Pancreas (tissue), 10 donors: ENCODE data around the gene MRPS18B. TPM values are rescaled to one million over a fixed set of nuclear protein-coding genes. Genes with fewer than 3 reads are reported as not detected.

Experiments used
- ATAC-seq, 4 donors: fragments of 200-7000 bp; cut with Tn5 transposase; one replicate each; pipeline versions ENCODE4 v1.8.0 to v1.9.1; 2020; ENCODE audit warnings: mild to moderate bottlenecking in 4 of 4, moderate library complexity in 4 of 4
- DNase-seq, 6 donors: peaks; one replicate each; pipeline ENCODE4 v3.0.0-alpha.2; 2020
- FAIRE-seq: peaks from 2 replicates; lab custom pipeline; 2012; peaks lifted over from hg19 to GRCh38; lab: Jason Lieb, UNC
- H3K27ac ChIP-seq, 4 donors: fragments of 200-600 bp; sonication (generic); 1 replicate in 3 of 4; 2 replicates in 1 of 4; pipeline versions ENCODE4 v1.5.0 to v1.8.0; 2020
- H3K27me3 ChIP-seq, 4 donors: fragments of 200-600 bp; one replicate each; pipeline ENCODE4 v1.8.0; 2021
- H3K36me3 ChIP-seq, 3 donors: fragments of 200-600 bp; sonication (generic) in 1 of 3; one replicate each; pipeline versions ENCODE4 v1.5.0 to v1.8.0; 2020 to 2021
- H3K4me1 ChIP-seq, 3 donors: fragments of 200-600 bp; one replicate each; pipeline ENCODE4 v1.8.0; 2021
- H3K4me3 ChIP-seq, 4 donors: fragments of 200-600 bp; sonication (generic) in 2 of 4; one replicate each; pipeline versions ENCODE4 v1.5.0 to v1.8.0; 2020 to 2021
- H3K9me3 ChIP-seq, 4 donors: fragments of 200-600 bp; one replicate each; pipeline ENCODE4 v1.8.0; 2021
- CTCF ChIP-seq, 4 donors: fragments of 200-600 bp; sonication (generic) in 3 of 4; IDR thresholded peaks; one replicate each; pipeline versions ENCODE4 v1.5.0 to v1.8.0; 2021; ENCODE audit warnings: antibody characterized with exemption in 4 of 4
- WGBS, 2 donors: extraction: QIAGEN DNeasy Blood & Tissue Kit; methylation state at CpG; one replicate each; pipeline ENCODE4 v1.1.7; 2013; 5-methylcytosine and 5-hydroxymethylcytosine counted together
- intact Hi-C, 3 donors: fragments of 100-400 bp; cut with DNase I; formaldehyde crosslinking; loops; one replicate each; pipeline versions ENCODE4 v1.11.1 to v1.14.2; 2022
- polyA plus RNA-seq, 2 donors: library from polyadenylated mRNA; stranded (reverse); fragments of 200-250 nt; gene quantifications; one replicate each; pipeline ENCODE4 v1.2.3, GENCODE V29; 2013
- total RNA-seq, 6 donors: library from RNA; stranded (reverse); fragmentation: NEBNext Ultra II Directional in 4 of 6; extraction: Animal tissue kit (Norgen Biotek cat#: 25700) in 4 of 6; gene quantifications; one replicate each; pipeline versions ENCODE4 v1.2.1 to v1.2.4, GENCODE V29; 2021 to 2023
- donor health status: healthy with polysubstance abuse.
- donor health status: DM: no; HTN: no; CAD: no; lungs with moderate emphysema.
- donor health status: DM: no; HTN: no; CAD: no.
- donor health status: control.
- donor health status: control.
- donor health status: Bipolar disorder and iron deficiency.
- donor health status: DM: yes; HTN: yes; CAD: no.
- donor health status: DM: no; HTN: no; CAD: no.
- donor health status: DM: no; HTN: no; CAD: no.
- donor health status: DM: yes; HTN: yes; CAD: no.

MRPS18B gene
- total and polyA plus RNA-seq, 8 donors = 22.9 to 41.1 (median 29.1) TPM

DNA sequence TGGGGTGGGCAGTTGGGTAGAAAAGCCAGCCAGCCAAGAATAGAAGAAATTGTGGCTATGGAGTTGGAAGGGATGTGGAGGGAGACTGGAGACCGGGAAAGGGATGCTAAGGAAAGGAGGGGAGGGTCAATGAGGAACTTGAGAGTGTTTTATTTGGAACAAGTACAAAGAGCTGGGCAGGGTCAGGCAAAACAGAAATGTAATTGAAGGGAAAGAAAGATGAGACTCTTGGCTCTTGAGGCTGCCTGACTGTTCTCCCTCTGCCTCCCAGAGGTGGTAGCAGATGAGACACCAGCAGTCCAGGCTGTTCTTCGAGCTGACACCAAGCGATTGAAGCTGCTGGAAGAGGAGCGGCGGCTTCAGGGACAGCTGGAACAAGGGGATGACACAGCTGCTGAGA lies 33.7 kb upstream of the MRPS18B start:
- H3K36me3 ChIP-seq = peaks cover 5 to 89% (median 67%) of the 10 kb centered on the region in 3 donors
- ATAC-seq (no peak), DNase-seq (no peak), FAIRE-seq (no peak)
- intact Hi-C loops = no loop called here
- no peak overlapping the region for H3K27ac ChIP-seq
- TF ChIP-seq CTCF (IDR thresholded peaks at IDR 0.05) = no peak
- no peaks in the 10 kb centered on the region for H3K4me1 ChIP-seq
- H3K4me3 ChIP-seq = no peak overlapping the region
- WGBS, 2 donors = 93 to 98% methylated on average over 5 of the region's 5 CpGs
- H3K27me3 ChIP-seq = no peaks in the 10 kb centered on the region
- H3K9me3 ChIP-seq = no peaks in the 10 kb centered on the region

GRCh38 chr6:30589754-30590358 lies 27.8 kb upstream of the MRPS18B start:
- no peaks in the 10 kb centered on the region for H3K4me1 ChIP-seq
- FAIRE-seq (no peak), ATAC-seq (no peak), DNase-seq (peak in 1 of 6 donors; percentile 17)
- no peaks in the 10 kb centered on the region for H3K27me3 ChIP-seq
- no peaks in the 10 kb centered on the region for H3K9me3 ChIP-seq
- H3K36me3 ChIP-seq = peaks cover 0 to 63% (median 36%) of the 10 kb centered on the region in 3 donors
- TF ChIP-seq CTCF (IDR thresholded peaks at IDR 0.05) = no peak
- no peak overlapping the region for H3K4me3 ChIP-seq
- intact Hi-C loops = no loop called here
- WGBS, 2 donors = 86 to 88% methylated on average over 15 of the region's 15 CpGs
- H3K27ac ChIP-seq = no peak overlapping the region

- ATAC-seq (peak in 2 of 4 donors; percentile 14 to 18), FAIRE-seq (no peak), DNase-seq (peak in 1 of 6 donors; percentile 37)
- Histone ChIP-seq H3K9me3 (no peaks in the 10 kb centered on the region), H3K27ac (no peak overlapping the region), H3K27me3 (no peaks in the 10 kb centered on the region), H3K36me3 (peaks cover 0 to 57% (median 29%) of the 10 kb centered on the region in 3 donors), H3K4me3 (no peak overlapping the region), H3K4me1 (no peaks in the 10 kb centered on the region)
- TF ChIP-seq CTCF (IDR thresholded peaks at IDR 0.05) = no peak
- intact Hi-C loops = no loop called here
- 66 to 70% methylated on average over 8 of the region's 8 CpGs for WGBS, 2 donors
These were observed 27.1 kb upstream of the MRPS18B start for GRCh38 chr6:30590509-30590908.

DNA sequence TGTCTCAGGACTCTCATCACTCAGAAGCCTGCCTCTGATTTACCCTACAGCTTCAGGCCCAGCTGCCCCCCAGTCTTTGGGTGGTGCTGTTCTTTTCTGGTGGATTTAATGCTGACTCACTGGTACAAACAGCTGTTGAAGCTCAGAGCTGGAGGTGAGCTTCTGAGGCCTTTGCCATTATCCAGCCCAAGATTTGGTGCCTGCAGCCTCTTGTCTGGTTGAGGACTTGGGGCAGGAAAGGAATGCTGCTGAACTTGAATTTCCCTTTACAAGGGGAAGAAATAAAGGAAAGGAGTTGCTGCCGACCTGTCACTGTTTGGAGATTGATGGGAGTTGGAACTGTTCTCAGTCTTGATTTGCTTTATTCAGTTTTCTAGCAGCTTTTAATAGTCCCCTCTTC lies 26.6 kb upstream of the MRPS18B start:
- no peak overlapping the region for H3K4me3 ChIP-seq
- ATAC-seq (peak in 3 of 4 donors; percentile 20 to 48 (median 45)), FAIRE-seq (no peak), DNase-seq (peak in 1 of 6 donors; percentile 5)
- no peaks in the 10 kb centered on the region for H3K27me3 ChIP-seq
- 34 to 64% methylated on average over 1 of the region's 1 CpG for WGBS, 2 donors
- H3K9me3 ChIP-seq = no peaks in the 10 kb centered on the region
- intact Hi-C loops = no loop called here
- no peaks in the 10 kb centered on the region for H3K4me1 ChIP-seq
- no peak overlapping the region for H3K27ac ChIP-seq
- H3K36me3 ChIP-seq = peaks cover 0 to 52% (median 24%) of the 10 kb centered on the region in 3 donors
- TF ChIP-seq CTCF (IDR thresholded peaks at IDR 0.05) = no peak

DNA sequence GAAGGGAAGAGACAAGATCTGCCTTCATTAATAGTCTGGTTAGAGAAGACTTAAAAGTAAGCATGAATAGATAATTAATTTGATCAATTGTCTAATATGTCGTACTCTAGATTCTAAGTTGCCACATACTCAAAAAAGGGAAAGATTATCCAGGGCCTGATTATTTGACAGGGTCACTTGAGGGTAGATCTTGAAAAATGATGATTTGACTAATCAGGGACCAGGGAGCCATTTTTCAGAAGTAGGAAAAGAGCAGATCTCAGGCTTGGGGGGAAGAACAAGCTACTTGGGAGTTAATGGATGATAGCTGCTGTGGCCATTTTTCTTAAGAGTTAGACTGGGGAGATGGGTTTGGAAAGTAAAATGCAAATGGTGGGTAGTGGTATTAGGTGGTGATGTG lies 25.4 kb upstream of the MRPS18B start:
- H3K27ac ChIP-seq = no peak overlapping the region
- intact Hi-C loops = no loop called here

More for the DNA sequence above, 25.4 kb upstream of the MRPS18B start:
- no peak for ATAC-seq
- TF ChIP-seq CTCF (IDR thresholded peaks at IDR 0.05) = no peak
- no peak for FAIRE-seq
- Histone ChIP-seq H3K27me3 (no peaks in the 10 kb centered on the region), H3K4me3 (no peak overlapping the region), H3K36me3 (peaks cover 0 to 41% (median 15%) of the 10 kb centered on the region in 3 donors), H3K9me3 (no peaks in the 10 kb centered on the region), H3K4me1 (no peaks in the 10 kb centered on the region)
- no peak for DNase-seq
- 98 to 100% methylated on average over 1 of the region's 1 CpG for WGBS, 2 donors
